Astrocyte (in vitro differentiated cells and primary cell): Measurements from ENCODE around the gene ATF2.

Experiments used
- EZH2 ChIP-seq: IDR thresholded peaks from 2 replicates; pipeline ENCODE4 v1.6.1; 2012; ENCODE audit warnings: mild to moderate bottlenecking, low read length, inconsistent platforms; ENCODE audit not compliant: insufficient read depth
- TF ChIP-seq, protein P1 (sequence below): IDR thresholded peaks from 2 replicates; pipeline ENCODE4 v1.5.1; 2011; ENCODE audit warnings: low read depth, mild to moderate bottlenecking, inconsistent platforms, low read length, moderate library complexity; ENCODE audit not compliant: insufficient read depth

DNA sequence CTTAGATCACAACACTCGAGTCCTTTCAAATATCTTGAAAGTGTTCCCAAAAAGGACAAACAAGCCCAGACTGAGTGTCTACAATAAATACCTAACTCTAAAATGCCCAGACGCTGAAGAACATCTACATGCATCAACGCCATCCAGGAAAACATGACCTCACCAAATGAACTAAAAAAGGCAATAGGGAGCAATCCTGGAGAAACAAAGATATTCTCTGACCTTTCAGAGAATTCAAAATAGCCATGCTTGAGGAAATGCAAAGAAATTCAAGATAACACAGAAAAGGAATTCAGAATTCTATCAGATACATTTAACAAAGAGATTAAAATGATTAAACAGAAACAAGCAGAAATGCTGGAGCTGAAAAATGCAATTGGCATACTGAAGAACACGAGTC, 101.6 kb downstream of the ATF2 start:
- TF ChIP-seq, protein P1, sequence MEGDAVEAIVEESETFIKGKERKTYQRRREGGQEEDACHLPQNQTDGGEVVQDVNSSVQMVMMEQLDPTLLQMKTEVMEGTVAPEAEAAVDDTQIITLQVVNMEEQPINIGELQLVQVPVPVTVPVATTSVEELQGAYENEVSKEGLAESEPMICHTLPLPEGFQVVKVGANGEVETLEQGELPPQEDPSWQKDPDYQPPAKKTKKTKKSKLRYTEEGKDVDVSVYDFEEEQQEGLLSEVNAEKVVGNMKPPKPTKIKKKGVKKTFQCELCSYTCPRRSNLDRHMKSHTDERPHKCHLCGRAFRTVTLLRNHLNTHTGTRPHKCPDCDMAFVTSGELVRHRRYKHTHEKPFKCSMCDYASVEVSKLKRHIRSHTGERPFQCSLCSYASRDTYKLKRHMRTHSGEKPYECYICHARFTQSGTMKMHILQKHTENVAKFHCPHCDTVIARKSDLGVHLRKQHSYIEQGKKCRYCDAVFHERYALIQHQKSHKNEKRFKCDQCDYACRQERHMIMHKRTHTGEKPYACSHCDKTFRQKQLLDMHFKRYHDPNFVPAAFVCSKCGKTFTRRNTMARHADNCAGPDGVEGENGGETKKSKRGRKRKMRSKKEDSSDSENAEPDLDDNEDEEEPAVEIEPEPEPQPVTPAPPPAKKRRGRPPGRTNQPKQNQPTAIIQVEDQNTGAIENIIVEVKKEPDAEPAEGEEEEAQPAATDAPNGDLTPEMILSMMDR: no peak
- TF ChIP-seq EZH2: no peak
